Large intestine (tissue), 3 donors: Measurements from ENCODE around the gene PLAAT3. TPM values are rescaled to one million over a fixed set of nuclear protein-coding genes. Genes with fewer than 3 reads are reported as not detected.
"Not testable (repeated sequence)": the region's sequence is repeated elsewhere in the genome, so short reads cannot be mapped to it uniquely, and the experiment has no call there.

Experiments
- DNase-seq, 2 donors: peaks; one replicate each; pipeline versions ENCODE4 v3.0.0 to v3.0.0-alpha.2; 2013
- H3K27ac ChIP-seq: one replicate; pipeline ENCODE4 v1.5.1; 2013; ENCODE audit warnings: low read length
- H3K27me3 ChIP-seq: 2 replicates; pipeline ENCODE4 v1.6.1; 2013; ENCODE audit warnings: low read length; ENCODE audit not compliant: control insufficient read depth, insufficient read depth
- H3K36me3 ChIP-seq: 2 replicates; pipeline ENCODE4 v1.6.1; 2013; ENCODE audit warnings: low read length; ENCODE audit not compliant: control insufficient read depth, insufficient read depth
- H3K4me1 ChIP-seq: one replicate; pipeline ENCODE4 v1.6.1; 2013; ENCODE audit warnings: low read length; ENCODE audit not compliant: control insufficient read depth, insufficient read depth
- H3K4me3 ChIP-seq: one replicate; pipeline ENCODE4 v1.5.1; 2013; ENCODE audit warnings: low read length
- H3K9me3 ChIP-seq: one replicate; pipeline ENCODE4 v1.6.1; 2013; ENCODE audit warnings: mild to moderate bottlenecking, low read depth, low read length, moderate library complexity; ENCODE audit not compliant: control insufficient read depth
- WGBS: methylation state at CpG from one replicate; pipeline ENCODE4 v1.1.5; 2013; ENCODE audit warnings: low lambda C conversion rate; ENCODE audit not compliant: insufficient coverage; 5-methylcytosine and 5-hydroxymethylcytosine counted together
- polyA plus RNA-seq: library from polyadenylated mRNA; unstranded; fragments of 120-200 nt; gene quantifications from one replicate; pipeline ENCODE4 v1.2.1, GENCODE V29; 2013

Gene PLAAT3
- polyA plus RNA-seq, 1 donor, result 5.9 TPM

- H3K27me3 ChIP-seq, result no peaks in the 10 kb centered on the region
- DNase-seq, result no peak
- H3K9me3 ChIP-seq, result no peaks in the 10 kb centered on the region
- peaks cover 11% of the 10 kb centered on the region for H3K4me1 ChIP-seq
- H3K27ac ChIP-seq, result no peak overlapping the region
- WGBS, result no CpG with 5 or more reads among the region's 2 CpGs
- H3K4me3 ChIP-seq, result no peak overlapping the region
- H3K36me3 ChIP-seq, result no peaks in the 10 kb centered on the region
Measured at GRCh38 chr11:63530021-63530420, 84.2 kb downstream of the PLAAT3 start.

GRCh38 chr11:63529373-63529772 is 84.9 kb downstream of the PLAAT3 start:
- H3K4me1 ChIP-seq, H3K9me3 ChIP-seq, H3K27me3 ChIP-seq, H3K27ac ChIP-seq, H3K4me3 ChIP-seq, H3K36me3 ChIP-seq, DNase-seq: not testable (repeated sequence)
- WGBS, result 20% methylated on average over 1 of the region's 6 CpGs

- H3K9me3 ChIP-seq, H3K4me1 ChIP-seq, H3K27me3 ChIP-seq, H3K4me3 ChIP-seq, H3K36me3 ChIP-seq, H3K27ac ChIP-seq: not testable (repeated sequence)
- no CpG with 5 or more reads among the region's 3 CpGs for WGBS
- DNase-seq, result peak in 1 of 2 donors; percentile 25
Measured at GRCh38 chr11:63528729-63529278, 85.4 kb downstream of the PLAAT3 start.

- not testable (repeated sequence) for H3K4me3 ChIP-seq, H3K27ac ChIP-seq, H3K27me3 ChIP-seq, DNase-seq, H3K36me3 ChIP-seq, H3K4me1 ChIP-seq
- peaks cover 11% of the 10 kb centered on the region for H3K9me3 ChIP-seq
- WGBS, result no CpG with 5 or more reads among the region's 11 CpGs
Measured at GRCh38 chr11:63528156-63528555, 86.1 kb downstream of the PLAAT3 start.

- no peak for DNase-seq
- no CpG with 5 or more reads among the region's 2 CpGs for WGBS
- Histone ChIP-seq H3K27me3 (no peaks in the 10 kb centered on the region), H3K27ac (no peak overlapping the region), H3K36me3 (no peaks in the 10 kb centered on the region), H3K4me1 (peaks cover 8% of the 10 kb centered on the region), H3K4me3 (no peak overlapping the region), H3K9me3 (peaks cover 16% of the 10 kb centered on the region)
Measured at GRCh38 chr11:63527667-63528066, 86.6 kb downstream of the PLAAT3 start.

Other genes starting within 250 kb of the PLAAT3 start
- gene SLC22A9, start 244.6 kb downstream of the PLAAT3 start, polyA plus RNA-seq, result 0.04 TPM
- 0.78 TPM for gene PLAAT5, start 123.3 kb downstream of the PLAAT3 start, polyA plus RNA-seq
- 0.13 TPM for gene LGALS12, start 108.3 kb downstream of the PLAAT3 start, polyA plus RNA-seq
- 20.3 TPM for gene PLAAT4, start 77.6 kb downstream of the PLAAT3 start, polyA plus RNA-seq
- 0.12 TPM for gene PLAAT2, start 51.1 kb downstream of the PLAAT3 start, polyA plus RNA-seq
- gene ATL3, start 56.9 kb upstream of the PLAAT3 start, polyA plus RNA-seq, result 10.9 TPM
- 103 TPM for gene RTN3, start 67.1 kb upstream of the PLAAT3 start, polyA plus RNA-seq
- gene ZFTA, start 154.3 kb upstream of the PLAAT3 start, polyA plus RNA-seq, result 48.8 TPM
- 21.9 TPM for gene SPINDOC, start 199.0 kb upstream of the PLAAT3 start, polyA plus RNA-seq
- gene MARK2, start 224.7 kb upstream of the PLAAT3 start, polyA plus RNA-seq, result 49.3 TPM